GM12878 (cell line): ENCODE results near the gene PHLPP1.

Experiments used
- CTCF ChIP-seq, 3 experiments: IDR thresholded peaks in 2 of 3; conservative IDR thresholded peaks in 1 of 3; 2 replicates each; pipeline ENCODE4 v1.5.1; 2011; ENCODE audit warnings: low read depth in 3 of 3, low read length in 3 of 3, mild to moderate bottlenecking in 3 of 3, control low read depth in 2 of 3, moderate library complexity in 2 of 3, inconsistent platforms in 1 of 3, mixed read lengths in 1 of 3; ENCODE audit not compliant: control insufficient read depth in 2 of 3, insufficient read depth in 1 of 3; ENCODE audit errors: extremely low read depth in 1 of 3
- E2F8 ChIP-seq: fragments of 450-650 bp; IDR thresholded peaks from 2 replicates; pipeline ENCODE4 v1.6.1; 2018; ENCODE audit warnings: mild to moderate bottlenecking, low read depth, moderate library complexity; ENCODE audit not compliant: partially characterized antibody
- ETV6 ChIP-seq, 2 experiments: fragments of 450-650 bp in 1 of 2; IDR thresholded peaks in 1 of 2; conservative IDR thresholded peaks in 1 of 2; 2 replicates each; pipeline ENCODE4 v1.6.1; 2014; ENCODE audit warnings: antibody characterized with exemption in 1 of 2, borderline replicate concordance in 1 of 2, low read depth in 1 of 2, mild to moderate bottlenecking in 1 of 2, moderate library complexity in 1 of 2
- FOXM1 ChIP-seq: IDR thresholded peaks from 2 replicates; pipeline ENCODE4 v1.6.1; 2012; ENCODE audit warnings: low read depth, mild to moderate bottlenecking, inconsistent platforms, low read length, moderate library complexity
- HDAC2 ChIP-seq: fragments of 200-600 bp; sonication (generic); IDR thresholded peaks from 2 replicates; pipeline ENCODE4 v1.6.1; 2017
- MYC ChIP-seq: IDR thresholded peaks from 2 replicates; pipeline ENCODE4 v1.6.1; 2011; ENCODE audit warnings: mild to moderate bottlenecking, low read length, moderate library complexity, inconsistent platforms; ENCODE audit not compliant: insufficient read depth, insufficient replicate concordance, insufficient read length, severe bottlenecking
- NRF1 ChIP-seq: conservative IDR thresholded peaks from 2 replicates; pipeline ENCODE4 v1.6.1; 2011; ENCODE audit warnings: mild to moderate bottlenecking, low read depth, low read length, improper control_type of control experiment
- PBX3 ChIP-seq: IDR thresholded peaks from 2 replicates; pipeline ENCODE4 v1.6.1; 2011; ENCODE audit warnings: mild to moderate bottlenecking, low read depth, low read length, moderate library complexity; ENCODE audit not compliant: insufficient replicate concordance
- POLR2A ChIP-seq: IDR thresholded peaks from 2 replicates; pipeline ENCODE4 v1.6.1; 2011; ENCODE audit warnings: low read depth, mild to moderate bottlenecking, low read length
- PRDM15 ChIP-seq: fragments of 450-650 bp; formaldehyde crosslinking; IDR thresholded peaks from 2 replicates; pipeline ENCODE4 v1.4.0; 2020; ENCODE audit warnings: mild to moderate bottlenecking, moderate library complexity

- TF ChIP-seq NRF1 (no peak), CTCF (IDR thresholded peaks at IDR 0.05 in 2 of 3, conservative IDR thresholded peaks at IDR 0.05 in 1 of 3; ENCODE audit: control insufficient read depth in 2 of 3, extremely low read depth in 1 of 3, insufficient read depth in 1 of 3, low read depth in 3 of 3, low read length in 3 of 3) (no peak), POLR2A (no peak), PRDM15 (no peak), PBX3 (no peak), E2F8 (no peak), ETV6 (conservative IDR thresholded peaks at IDR 0.05 in 1 of 2, IDR thresholded peaks at IDR 0.05 in 1 of 2; ENCODE audit: borderline replicate concordance in 1 of 2, low read depth in 1 of 2) (no peak), MYC (no peak), FOXM1 (no peak), HDAC2 (no peak)
These were observed 260.9 kb downstream of the PHLPP1 start for GRCh38 chr18:62976227-62976626.
